NB4 (cell line): Measurements from ENCODE around the gene ACTRT2.

Experiments used
- CTCF ChIP-seq: IDR thresholded peaks from one replicate; pipeline ENCODE4 v1.5.1; 2012; ENCODE audit warnings: low read depth, low read length
- MAX ChIP-seq: IDR thresholded peaks from 2 replicates; pipeline ENCODE4 v1.6.1; 2011; ENCODE audit warnings: low read depth, low read length
- MYC ChIP-seq: IDR thresholded peaks from 2 replicates; pipeline ENCODE4 v1.6.1; 2011; ENCODE audit warnings: low read depth, low read length
- POLR2A ChIP-seq: IDR thresholded peaks from 2 replicates; pipeline ENCODE4 v1.6.1; 2011; ENCODE audit warnings: mild to moderate bottlenecking; ENCODE audit not compliant: insufficient read length; ENCODE audit errors: extremely low read depth

- TF ChIP-seq MYC (no peak), CTCF (no peak), POLR2A (no peak), MAX (no peak)
Observed at GRCh38 chr1:3038571-3039181, 17.4 kb downstream of the ACTRT2 start.
